IPS-11a (cell line): ENCODE results near the gene SYTL5.
"Not testable (repeated sequence)": the region's sequence is repeated elsewhere in the genome, so short reads cannot be mapped to it uniquely, and the experiment has no call there.

Experiments
- H3K4me3 ChIP-seq: one replicate; pipeline ENCODE4 v1.5.1; 2013; ENCODE audit warnings: low read depth, low read length, control low read depth

SYTL5 gene

DNA sequence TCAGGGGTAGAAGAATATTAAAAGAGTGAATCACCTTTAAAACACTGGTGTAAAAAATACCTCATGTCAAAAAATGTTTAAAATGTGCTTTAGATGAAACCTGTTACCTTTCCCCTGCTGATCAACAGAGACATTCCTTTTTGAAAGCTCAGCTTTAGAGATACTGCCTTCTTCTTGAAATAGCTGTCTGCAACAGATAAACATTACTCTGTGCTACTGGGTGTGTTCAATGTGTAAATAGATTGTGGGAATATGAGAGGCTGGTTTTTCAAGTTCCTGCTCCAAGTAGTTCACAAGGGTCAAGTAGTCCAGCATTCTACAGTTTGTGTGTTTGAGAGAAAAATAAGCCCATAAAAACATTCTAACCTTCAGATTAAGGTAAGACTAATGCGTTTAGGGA lies at the start of gene SYTL5:
Gene SYTL5, plus strand, starts transcription at position 263 of the 400 bp plus-strand sequence. CDS start 27,337 bp downstream, outside the sequence.
- H3K4me3 ChIP-seq: no peak within 1 kb of the TSS

DNA sequence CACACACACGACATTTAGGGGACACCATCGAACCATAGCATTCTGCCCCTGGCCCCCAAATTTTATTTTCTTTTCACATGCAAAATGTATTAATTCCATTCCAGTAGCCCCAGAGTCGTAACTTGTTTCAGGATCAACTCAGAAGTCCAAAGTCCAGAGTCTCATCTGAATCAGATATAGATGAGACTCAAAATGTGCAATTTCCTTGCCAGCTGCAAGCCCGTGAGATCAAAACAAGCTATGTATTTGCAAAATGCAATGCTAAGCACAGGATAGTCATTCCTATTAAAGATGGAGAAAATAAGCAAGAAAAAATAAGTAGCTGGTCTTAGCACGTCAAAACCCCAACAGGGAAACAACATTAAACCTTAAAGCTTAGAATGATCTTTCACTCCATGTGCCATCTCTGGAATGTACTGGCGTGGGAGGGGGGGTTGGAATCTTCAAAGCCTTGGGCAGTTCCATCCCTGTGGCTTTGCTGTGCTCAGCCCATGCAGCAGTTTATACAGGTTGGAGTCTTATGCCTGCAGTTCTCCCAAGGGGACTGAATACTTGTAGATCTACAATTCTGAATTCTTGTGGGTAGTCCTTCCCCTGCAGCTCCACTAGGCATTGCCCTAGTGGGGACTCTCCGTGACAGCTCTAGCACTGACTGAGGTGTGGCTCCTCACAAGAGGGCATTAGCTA lies 47.7 kb upstream of the SYTL5 start:
- H3K4me3 ChIP-seq: no peak overlapping the region

DNA sequence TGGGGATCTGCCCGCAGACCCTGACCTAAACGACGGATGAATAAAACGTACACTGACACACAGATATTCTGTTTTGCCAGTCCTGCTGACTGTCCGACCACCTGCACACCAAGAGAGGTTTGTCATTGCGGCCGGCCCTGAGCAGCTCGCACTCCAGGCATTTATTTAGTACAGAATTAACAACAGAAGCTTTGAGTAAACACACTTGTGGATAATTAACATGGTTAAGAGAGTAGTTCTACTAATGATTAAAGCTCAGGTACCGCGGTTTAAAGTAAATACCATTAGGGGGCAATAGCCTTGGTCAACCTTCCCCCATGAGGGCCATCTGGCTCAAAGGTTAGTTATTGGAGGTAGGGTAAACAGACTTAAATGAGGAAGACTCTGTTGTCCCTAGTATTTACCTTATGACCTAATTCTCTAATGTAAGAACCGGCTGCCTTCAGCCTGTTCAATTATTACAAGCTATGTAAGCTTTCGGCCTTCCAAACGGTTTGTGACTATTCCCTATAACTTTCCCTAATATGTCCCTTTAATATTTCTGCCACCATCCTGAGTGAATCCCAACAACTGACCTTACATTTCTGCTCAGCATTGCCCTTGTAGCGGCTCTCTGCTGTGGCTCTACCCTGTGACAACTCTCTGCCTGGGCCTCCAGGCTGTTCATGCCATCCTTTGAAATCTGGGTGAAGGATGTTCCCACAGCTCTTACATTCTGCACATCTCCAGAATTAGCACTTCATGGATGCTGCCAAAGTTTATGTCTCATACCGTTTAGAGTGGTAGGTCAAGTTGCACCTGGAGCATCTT lies 46.9 kb upstream of the SYTL5 start:
- H3K4me3 ChIP-seq: no peak overlapping the region

DNA sequence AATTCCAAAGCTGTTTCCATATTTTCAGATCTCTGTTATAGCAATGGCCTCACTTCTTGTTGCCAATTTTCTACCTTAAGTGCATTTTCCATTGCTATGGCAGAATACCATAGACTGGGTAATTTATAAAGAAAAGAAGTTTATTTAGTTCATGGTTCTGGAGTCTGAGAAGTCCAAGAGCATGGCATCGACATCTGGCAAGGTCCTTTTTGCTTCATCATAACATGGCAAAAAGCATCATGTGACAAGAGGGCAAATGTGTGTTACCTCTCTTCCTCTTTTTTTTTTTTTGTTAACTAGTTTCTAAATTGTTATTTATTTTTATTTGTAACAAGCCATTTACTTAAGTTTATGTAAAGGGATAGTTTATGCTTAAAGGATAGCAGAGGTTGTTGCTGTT lies 45.2 kb upstream of the SYTL5 start:
- H3K4me3 ChIP-seq: no peak overlapping the region

DNA sequence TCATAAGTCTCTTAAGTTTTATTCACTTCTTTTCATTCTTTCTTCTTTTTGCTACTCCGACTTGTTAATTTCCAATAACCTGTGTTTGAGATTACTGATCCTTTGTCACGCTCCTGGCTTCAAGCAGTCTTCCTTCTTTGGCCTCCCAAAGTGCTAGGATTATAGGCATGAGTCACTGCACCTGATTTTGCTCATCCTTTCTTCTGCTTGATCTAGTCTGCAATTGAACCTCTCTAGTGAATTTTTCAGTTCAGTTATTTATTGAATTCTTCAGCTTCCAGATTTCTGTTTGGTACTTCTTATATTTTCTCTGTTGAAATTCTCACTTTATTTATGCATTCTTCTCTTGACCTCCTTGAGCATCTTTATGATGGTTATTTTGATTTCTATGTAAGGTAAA lies 38.6 kb upstream of the SYTL5 start:
- H3K4me3 ChIP-seq: no peak overlapping the region

DNA sequence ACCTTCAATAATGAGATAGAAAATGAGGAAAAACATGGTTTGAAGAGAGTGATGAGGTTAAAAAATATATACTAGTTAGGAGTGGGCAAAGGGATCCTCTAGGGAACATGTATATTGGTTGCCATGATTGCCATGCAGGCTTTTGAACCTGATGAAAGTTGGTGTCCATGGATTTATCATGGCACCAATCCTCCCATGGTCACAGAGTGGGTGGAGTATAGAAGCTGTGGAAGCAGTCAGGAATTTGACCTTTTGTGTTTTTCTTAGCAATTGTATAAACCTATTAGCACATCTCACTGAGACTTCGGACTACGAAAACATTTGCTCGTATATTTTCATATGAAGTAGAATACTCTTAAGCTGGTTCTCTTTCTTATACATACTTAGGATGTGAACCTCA lies 30.9 kb upstream of the SYTL5 start:
- no peak overlapping the region for H3K4me3 ChIP-seq

DNA sequence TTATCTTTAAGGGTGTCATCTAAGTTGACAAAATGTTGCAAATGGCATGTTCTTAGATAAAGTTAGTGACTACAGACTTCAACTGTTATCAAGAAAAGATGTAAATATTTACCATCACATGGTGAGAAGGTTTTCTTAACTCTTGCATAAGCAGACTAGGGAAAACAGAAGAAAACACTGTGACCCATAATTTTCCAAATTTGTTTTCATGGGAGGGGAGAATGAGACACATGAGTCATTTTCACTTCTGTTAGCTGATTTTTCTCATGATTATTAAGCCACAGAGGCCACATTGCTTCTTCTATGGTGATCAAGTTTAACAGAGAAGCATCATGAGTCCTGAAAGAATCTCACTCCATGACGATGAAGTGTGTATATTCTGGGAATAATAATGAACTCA lies 30.2 kb upstream of the SYTL5 start:
- no peak overlapping the region for H3K4me3 ChIP-seq

DNA sequence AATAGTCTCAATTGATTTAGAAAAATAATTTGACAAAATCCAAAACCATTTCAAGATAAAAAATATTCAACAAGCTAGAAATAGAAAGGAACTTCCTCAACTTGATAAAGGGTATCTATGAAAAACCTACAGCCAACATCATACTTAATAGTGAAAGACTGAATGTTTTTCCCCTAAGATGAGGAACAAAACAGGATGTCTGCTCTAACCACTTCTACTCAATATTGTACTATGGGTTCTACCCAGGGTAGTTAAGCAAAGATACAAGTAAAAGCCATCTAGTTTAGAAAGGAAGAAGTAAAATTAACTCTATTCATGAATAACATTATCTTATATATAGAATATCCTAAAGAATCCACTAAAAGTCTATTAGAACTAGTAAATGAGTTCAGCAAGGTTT lies 21.5 kb upstream of the SYTL5 start:
- H3K4me3 ChIP-seq: no peak overlapping the region

DNA sequence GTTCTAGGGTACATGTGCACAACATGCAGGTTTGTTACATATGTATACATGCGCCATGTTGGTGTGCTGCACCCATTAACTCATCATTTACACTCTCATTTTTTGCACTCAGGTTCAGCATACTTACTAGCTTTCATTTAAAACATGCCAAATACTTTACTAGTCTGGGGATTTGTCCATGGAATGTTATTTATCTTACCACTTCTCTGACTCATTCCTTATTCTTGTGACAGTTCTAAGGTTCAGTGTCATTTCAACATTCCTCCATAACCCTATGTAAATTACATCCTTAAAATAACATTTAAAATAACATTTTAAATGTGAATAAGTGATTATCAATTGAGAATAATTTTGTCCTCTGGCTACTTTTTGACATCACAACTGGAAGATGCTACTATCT lies 19.5 kb upstream of the SYTL5 start:
- no peak overlapping the region for H3K4me3 ChIP-seq

DNA sequence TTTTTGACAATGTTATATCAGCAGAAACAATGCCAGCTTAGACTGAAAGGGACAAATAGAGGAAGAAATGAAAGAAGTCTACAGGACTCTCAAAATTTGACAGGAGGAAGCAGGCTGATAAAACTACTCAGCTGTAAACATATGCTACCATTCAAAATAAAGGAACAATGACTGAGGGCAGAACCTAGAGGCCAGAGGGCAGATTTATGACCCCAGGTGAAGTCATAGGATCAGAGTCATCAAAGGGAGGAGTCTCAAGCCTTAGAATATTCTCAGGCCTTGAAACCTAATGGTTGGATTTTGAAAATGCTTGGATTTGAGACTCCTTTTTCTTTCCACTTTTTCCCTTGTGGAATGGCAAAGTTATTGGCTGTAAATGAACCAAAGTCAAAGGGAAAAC lies 17.0 kb upstream of the SYTL5 start:
- H3K4me3 ChIP-seq: no peak overlapping the region

DNA sequence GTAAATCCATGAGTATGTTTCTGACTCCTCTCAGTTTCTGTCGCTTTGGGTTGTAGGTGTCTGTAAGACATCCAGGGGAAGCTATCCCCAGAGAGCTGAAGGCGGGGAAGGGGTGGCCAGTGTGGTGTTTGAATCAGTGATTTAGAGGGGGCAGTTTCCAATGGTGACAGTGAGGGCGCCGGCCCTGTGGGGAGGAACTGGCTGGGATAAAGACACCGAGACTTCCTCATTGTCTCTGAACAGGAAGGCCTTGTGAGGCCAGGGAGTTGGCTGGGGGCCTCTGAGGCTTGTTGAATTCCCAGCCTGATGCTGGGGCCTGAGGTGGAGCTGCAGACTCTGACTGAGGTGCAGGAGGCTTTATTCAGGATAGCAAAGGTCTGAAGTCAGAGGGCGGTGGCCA lies 15.1 kb upstream of the SYTL5 start:
- not testable (repeated sequence) for H3K4me3 ChIP-seq

DNA sequence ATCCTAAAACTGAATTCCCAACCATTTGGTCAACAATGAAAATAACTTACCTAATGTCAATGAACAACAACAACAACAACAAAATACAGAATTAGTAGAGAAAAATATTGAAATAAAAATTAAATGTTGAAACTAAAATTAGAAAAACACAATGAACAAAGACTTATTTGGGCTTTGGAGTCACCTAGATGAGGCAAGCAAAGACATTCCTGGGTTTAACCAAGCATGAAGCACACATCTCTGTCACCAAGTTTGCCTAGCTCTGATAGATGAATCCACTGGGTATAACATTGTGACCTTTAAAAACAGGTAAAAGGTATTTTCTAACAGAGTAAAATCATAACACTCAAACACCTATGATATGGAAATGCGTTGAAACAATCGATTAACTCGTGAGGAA lies 13.2 kb upstream of the SYTL5 start:
- H3K4me3 ChIP-seq: no peak overlapping the region

DNA sequence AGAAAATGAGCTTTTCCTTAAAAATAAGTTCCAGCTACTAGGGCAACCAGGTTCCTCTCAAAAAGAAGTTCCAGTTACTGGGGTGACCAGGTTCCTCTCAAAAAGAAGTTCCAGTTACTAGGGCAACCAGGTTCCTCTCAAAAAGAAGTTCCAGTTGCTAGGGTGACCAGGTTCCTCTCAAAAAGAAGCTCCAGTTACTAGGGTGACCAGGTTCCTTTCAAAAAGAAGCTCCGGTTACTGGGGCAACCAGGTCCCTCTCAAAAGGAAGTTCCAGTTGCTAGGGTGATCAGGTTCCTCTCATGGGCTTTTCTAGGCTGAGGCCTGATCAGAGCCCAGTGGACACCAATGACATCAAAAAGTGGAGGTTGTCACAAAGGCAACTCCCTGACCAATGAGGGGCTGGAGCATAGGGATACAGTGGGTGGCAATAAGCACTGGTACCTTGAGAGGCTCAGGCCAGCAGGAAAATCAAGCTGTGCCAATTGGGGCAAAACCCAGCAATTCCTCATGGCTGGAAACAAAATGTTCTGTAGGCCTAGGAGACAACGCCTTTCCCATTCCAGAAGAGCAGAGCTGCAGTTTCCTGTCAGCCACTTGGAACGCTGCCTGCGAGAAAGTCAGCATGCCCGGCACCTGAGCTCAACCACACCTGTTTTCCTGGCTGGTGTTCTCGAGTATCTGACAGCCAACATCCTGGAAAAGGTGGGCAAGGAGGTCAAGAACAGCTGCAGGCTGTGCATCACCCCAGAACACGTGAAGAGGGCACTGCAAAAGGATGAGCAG lies 12.3 kb upstream of the SYTL5 start:
- no peak overlapping the region for H3K4me3 ChIP-seq

DNA sequence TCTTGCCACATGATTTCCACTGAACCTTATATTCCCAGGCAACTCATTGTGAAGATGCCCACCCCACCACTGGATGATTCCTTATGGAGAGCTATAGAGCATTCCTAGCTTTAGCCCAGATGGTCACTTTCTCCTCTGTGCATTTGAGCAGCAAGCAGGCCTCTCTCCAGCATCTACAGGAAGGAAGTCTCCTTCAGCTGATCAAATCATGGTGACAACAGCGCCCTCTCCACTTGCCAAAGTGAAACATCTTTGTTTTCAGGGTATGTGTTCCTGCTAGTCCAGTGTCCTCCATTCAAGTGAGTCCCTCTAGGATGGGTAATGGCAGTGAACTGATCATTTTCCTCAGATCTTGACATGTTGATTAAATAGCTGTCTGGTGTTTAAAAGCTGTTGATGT lies 10.9 kb upstream of the SYTL5 start:
- H3K4me3 ChIP-seq: no peak overlapping the region

DNA sequence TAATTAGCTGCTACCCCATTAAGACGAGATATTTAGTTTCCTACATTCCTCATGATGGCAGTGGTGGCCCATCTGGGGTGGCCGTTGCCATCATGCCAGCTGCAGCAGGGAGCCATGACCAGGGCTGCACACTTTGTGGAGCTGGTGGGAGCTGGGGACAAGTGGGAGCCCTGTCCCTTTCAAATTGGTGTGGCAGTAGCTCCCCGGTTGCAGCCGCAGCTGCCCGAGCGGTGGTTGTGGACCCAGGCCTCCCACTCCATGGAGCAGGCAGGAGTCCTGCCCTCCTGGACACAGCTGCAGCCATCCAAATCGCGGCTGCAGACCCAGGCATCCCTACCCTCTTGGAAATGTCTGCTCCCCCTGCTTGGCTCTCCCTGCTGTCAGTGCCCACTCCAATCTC lies 9.3 kb upstream of the SYTL5 start:
- no peak overlapping the region for H3K4me3 ChIP-seq

DNA sequence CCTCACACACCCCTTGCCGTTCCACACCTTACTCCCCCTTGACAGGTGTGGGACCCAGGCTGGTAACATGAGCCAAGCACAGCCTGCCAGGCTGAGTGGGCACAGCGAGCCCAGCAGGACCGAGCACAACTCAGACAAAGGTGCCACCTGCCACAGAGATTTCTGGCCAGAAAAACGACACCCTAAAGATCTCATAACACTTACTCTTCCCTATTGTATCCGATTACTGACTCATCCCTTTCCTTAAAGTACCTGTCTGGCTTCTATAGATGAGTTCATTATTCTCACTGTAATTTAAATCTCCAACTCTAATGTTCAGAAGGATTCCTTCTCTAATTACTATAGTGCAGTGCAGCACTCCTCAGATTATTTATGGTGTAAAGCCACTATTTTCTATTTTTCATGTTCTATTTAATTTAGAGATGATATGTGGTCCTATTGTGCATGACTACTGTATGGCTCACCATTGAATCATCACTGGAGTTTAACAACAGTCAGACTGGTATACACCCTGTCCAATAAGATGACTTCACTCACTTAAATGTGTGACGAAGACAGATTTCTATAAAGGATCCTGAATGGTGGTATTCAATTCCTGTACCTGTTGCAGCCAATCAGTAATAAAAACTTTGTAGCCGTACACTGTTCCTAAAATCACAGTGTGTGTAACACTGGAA lies 7.6 kb upstream of the SYTL5 start:
- no peak overlapping the region for H3K4me3 ChIP-seq

DNA sequence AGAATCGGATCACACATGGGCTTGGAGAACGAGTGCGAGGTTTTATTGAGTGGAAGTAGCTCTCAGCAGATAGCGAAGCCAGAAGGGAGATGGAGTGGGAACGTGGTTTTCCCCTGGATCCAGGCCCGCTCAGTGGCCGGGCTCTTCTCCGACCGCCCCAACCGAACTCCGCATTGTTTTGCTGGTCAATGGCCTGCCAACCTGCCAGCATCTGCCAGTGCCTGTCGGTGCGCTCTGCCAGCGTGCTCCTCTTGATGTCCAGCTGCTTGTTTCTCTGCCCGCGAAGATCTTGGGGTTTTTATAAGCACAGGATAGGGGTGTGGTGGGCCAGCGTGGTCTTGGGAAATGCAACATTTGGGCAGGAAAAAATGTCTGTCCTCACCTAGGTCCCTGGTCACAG lies 5.6 kb upstream of the SYTL5 start:
- no peak overlapping the region for H3K4me3 ChIP-seq

DNA sequence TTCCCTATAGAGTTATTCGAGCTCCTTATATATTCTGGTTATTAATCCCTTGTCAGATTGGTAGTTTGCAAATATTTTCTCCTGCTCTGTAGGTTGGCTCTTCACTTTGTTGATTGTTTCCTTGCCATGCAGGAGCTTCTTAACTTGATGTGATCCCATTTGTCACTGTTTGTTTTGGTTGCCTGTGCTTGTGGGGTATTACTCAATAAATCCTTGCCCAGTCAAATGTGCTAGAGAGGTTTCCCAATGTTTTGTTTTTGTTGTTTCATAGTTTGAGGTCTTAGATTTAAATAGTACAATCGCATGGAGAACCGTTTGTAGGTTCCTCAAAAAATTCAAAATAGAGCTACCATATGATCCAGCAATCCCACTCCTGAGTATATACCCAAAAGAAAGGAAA lies 2.3 kb upstream of the SYTL5 start:
- H3K4me3 ChIP-seq: no peak overlapping the region

DNA sequence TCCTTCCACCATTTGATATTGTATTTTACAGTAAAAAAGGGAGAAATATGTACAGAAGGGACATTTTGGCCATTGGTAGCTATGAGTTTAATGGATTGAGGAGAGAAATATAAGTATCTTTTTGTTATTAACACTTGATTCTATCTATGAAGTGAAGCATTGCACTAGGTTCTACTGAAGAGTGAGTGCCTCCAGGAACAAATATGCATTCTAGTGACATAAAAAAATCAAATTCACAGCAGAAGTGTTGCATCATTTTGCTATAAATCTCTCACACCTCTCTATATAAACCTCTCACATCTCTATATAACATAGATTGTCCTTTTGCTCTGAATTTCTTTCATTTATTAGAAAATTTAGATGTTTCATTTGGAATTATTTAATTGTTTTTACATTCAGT lies 425 bp downstream of the SYTL5 start:
- H3K4me3 ChIP-seq: no peak overlapping the region

DNA sequence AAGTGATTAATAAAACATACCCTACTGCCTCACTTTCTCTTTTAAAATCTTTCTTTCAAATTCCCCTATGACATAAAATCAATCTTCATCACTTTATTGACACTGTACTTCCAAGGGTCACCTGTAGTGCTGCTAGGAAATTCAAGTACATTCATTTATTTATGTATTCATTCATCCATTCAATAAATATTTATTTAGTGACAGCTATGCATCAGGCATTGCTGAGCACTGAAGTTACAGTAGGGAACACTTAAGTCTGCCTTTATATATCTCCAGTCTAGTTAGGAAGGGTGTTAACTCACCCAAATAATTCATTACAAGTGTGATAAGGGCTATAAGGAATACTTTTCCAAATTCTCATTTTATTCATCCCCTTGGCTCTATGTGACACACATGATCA lies 2.3 kb downstream of the SYTL5 start:
- H3K4me3 ChIP-seq: no peak overlapping the region

DNA sequence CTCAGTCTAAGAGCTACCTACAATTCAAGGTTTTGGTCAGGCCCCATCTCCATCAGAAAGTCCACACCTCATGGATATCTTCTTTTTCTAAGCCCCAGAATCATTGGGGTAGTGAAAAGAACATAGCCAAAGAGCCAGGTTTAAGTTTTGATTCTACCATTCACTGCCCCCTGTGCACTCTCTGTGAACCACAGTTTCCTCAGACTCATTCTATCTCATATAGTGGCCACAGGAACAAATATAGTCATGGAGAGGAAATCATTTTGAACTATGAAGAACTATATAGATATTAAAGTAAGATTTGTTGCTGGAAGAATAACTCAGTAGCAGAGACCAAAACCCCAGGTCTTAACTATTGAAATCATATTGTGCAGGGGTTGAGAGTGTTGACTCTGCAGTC lies 3.3 kb downstream of the SYTL5 start:
- H3K4me3 ChIP-seq: no peak overlapping the region
